Posterior cingulate gyrus (tissue), 11 donors: Measurements from ENCODE around the gene MCRIP2.

Experiments used
- DNase-seq, 10 donors: peaks; one replicate each; pipeline versions ENCODE4 v3.0.0 to v3.0.0-alpha.2; 2020 to 2021; ENCODE audit warnings: mixed read lengths in 3 of 10
- intact Hi-C: fragments of 100-400 bp; cut with DNase I; formaldehyde crosslinking; loops from one replicate; pipeline ENCODE4 v1.15.1; 2023

The MCRIP2 gene

DNA sequence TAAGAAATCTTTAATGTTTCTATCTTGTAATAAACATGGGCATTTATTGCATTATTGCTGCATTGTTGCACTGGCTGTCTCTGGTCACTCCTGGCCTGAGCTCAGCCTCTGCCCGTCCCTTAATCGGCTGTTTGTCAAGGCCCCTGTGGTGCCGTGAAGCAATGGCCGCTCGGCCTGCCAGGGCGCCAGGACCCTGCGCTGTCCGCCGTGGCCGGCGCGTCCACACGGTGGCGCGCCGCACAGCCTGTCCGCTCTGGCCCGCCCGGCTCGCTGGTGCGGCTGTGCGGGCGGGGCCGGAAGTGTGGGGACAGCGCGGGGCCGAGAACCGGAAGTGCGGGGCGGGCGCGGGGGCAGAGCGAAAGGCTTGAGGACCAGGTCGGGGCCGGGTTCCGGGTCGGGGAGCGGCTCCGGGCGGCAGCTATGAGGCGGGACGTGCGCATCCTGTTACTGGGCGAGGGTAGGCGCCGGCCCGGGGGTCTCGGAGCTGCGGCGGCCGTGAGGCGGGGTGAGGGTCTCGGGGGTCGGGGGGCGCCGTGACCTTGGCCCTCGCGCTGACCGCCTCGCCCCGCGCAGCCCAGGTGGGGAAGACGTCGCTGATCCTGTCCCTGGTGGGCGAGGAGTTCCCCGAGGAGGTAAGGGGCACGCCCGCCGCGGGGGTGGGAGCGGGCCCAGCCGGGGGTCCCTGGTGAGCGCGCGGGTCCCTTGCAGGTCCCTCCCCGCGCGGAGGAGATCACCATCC, 26.3 kb downstream of the MCRIP2 start, which contains the start of gene RHOT2:
RHOT2 (plus strand) TSS at position 353 of the 739 bp plus-strand sequence; CDS start at position 421, 68 bp downstream.
- intact Hi-C loops: no loop called here
- DNase-seq: peak; percentile 87 to 99 (median 94)

DNA sequence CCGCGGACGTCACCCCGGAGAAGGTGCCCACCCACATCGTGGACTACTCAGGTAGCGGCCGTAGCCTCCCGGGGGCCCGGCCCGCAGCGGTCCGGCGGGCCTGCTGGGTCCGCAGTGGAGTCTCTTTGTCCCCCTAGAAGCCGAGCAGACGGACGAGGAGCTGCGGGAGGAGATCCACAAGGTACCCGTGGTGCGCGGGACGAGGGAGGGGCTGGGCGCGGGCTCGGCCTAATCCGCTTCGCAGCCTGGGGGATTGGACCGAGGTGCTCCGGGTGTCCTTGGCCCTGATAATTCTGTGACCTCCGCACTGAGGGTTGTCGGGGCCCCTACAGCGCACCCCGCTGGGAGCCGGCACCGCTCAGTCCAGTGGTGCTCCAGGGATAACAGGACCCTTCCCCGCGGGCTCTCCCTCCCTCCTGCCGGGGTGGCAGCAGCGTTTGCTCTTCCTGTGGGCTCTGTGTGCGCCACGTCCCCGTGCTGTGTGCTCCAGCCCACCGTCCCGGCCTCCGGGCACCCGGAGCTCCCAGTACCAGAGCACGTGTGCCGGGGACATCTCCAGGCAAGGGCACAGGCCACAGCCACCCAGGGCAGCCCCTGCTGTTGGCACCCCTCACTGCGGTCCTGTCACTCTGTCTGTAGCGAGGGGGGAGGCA, 27.0 kb downstream of the MCRIP2 start:
- intact Hi-C loops: no loop called here
- no peak for DNase-seq

DNA sequence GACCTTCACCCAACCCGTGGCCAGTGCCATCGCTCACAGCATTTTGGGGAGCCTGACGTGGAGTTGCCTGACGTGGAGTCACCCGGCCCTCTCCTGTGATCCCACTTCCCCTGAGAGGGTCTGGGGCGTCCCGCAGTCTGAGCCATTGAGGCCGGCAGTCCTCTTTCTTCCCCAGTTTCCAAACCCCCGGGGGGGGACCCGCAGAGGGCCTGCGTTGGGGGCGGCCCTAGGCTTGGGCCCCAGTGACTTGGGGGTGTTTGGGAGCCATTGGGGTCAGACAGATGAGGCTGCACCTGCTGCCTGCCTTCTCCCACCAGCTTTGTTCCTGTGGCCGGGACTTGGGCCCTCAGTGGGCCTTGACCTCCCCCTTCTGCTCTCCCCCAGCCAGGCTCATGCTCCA, 28.0 kb downstream of the MCRIP2 start:
- no peak for DNase-seq
- intact Hi-C loops: no loop called here

DNA sequence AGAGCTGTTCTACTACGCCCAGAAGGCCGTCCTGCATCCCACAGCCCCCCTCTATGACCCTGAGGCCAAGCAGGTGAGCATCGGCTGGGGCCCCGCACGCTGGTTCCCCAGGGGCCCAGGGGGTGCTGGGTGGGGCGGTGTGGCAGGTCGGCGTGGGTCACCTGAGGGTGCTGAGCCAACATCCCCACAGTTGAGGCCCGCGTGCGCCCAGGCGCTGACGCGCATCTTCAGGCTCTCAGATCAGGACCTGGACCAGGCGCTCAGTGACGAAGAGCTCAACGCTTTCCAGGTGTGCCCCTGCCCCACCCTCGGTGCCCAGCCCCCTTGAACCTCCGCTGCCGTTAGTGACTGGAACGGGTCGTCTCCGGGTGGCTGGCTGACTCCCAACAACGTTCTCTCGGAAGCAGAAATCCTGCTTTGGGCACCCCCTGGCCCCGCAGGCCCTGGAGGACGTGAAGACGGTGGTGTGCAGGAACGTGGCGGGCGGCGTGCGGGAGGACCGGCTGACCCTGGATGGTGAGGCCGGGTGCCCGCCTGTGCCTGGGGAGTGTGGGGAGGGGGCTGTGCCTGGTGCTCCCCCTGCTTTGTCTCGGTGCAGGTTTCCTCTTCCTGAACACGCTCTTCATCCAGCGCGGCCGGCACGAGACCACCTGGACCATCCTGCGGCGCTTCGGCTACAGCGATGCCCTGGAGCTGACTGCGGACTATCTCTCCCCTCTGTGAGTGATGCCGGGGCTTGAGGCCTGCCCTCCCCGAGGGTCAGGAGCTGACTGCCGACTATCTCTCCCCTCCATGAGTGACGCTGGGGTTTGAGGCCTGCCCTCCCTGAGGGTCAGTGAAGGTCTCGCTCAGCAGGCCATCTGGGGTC, 29.1 kb downstream of the MCRIP2 start:
- intact Hi-C loops: no loop called here
- DNase-seq: no peak

DNA sequence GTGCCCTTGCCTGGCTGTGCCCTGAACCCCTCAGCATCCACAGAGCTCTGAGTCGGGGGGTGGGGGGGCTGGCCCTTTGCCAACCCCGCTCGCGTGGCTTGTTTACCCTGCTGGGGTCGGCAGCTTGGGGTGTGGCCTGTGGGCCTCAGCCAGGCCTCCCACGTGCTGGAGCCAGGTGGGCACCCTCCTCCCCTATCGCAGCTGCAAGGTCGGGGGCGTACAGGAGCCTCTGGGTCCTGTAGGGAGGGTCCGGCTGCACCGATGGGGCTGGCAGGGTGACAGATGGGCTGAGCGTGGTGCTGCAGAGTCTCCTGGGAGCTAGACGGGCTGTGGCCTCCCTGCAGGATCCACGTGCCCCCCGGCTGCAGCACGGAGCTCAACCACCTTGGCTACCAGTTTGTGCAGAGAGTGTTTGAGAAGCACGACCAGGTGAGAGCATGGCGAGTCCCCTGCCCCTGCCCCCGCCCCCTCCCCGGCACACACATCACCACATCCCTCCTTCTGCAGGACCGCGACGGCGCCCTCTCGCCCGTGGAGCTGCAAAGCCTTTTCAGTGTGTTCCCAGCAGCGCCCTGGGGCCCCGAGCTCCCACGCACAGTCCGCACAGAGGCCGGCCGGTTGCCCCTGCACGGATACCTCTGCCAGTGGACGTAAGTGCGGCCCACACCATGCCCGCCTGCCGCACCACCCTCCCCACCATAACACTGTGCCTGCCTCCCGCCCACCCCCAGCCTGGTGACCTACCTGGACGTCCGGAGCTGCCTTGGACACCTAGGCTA, 29.9 kb downstream of the MCRIP2 start:
- DNase-seq: no peak
- intact Hi-C loops: no loop called here

DNA sequence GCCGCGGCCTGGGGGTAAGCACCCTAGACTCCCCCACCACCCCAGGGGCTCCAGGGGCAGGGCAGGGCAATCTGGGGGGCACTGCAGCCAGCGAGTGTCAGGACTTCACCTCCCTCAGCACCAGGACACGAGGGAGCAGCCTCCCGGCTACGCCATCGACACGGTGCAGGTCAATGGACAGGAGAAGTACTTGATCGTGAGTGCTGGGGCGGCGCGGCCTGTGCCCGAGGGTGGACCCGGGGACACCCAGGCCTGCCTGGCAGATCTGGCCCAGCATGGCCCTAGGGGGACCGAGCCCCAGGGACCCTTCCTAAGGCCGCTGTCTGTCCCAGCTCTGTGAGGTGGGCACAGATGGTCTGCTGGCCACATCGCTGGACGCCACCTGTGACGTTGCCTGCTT, 30.7 kb downstream of the MCRIP2 start:
- intact Hi-C loops: no loop called here
- DNase-seq: no peak

DNA sequence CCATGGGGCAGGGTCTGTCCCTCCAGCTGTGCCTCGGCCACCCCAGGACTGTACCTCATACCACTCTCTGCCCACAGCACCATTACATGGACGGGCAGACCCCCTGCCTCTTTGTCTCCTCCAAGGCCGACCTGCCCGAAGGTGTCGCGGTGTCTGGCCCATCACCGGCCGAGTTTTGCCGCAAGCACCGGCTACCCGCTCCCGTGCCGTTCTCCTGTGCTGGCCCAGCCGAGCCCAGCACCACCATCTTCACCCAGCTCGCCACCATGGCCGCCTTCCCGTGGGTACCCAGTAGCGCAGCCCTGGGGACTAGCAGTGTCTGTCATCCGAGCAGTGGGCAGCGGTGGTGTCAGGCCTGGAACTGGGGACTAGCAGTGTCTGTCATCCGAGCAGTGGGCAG, 31.2 kb downstream of the MCRIP2 start:
- DNase-seq: no peak
- intact Hi-C loops: no loop called here

DNA sequence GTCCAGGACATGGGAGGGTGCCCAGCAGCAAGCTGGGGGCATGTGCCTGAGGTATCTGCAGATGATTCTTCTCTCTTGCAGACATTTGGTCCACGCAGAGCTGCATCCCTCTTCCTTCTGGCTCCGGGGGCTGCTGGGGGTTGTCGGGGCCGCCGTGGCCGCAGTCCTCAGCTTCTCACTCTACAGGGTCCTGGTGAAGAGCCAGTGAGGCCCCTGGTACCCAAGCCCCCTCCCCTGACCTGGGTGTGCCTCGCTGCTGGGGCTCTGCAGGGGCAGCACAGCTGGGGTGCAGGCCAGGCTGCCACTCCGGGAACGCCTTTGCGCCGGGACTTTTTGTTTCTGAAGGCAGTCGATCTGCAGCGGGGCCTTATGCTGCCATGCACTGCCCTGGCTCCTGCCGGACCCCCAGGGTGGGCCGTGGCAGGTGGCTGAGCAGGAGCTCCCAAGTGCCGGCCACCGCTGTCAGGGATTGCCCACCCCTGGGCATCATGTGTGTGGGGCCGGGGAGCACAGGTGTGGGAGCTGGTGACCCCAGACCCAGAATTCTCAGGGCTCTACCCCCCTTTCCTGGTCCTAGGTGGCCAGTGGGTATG, 31.9 kb downstream of the MCRIP2 start:
- intact Hi-C loops: no loop called here
- DNase-seq: no peak

DNA sequence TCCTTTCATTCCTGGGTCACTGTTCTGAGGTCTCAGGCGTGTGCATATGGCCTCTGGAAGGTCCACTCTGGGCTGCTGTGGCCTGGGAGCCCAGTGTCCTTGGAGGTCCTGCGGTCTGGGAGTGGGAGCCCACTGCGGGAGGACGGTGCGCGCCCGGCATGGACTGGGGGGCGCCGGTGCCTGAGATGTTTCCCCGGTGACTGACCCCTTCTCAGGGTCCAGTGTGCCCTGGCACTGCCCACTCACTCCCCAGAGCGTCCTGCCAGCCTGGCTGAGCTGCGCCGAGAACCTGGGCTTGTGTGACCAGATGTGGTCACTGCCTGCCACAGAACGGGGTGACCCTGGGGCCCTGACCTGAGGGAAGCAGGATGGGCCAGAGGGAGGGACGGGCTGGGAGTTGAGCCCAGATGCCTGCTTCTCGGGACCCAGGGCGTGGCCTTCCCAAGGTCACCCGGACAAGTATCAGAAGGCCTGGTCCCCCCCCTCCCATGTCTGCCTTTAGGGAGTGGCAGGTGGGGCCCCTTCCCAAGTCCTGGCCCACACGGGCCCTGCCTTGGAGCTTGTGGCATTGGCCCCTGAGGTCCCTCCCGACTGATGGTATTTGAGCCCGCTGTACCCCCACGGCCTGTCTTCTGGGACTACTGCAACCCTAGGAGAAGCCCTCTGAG, 32.7 kb downstream of the MCRIP2 start:
- DNase-seq: no peak
- intact Hi-C loops: no loop called here

DNA sequence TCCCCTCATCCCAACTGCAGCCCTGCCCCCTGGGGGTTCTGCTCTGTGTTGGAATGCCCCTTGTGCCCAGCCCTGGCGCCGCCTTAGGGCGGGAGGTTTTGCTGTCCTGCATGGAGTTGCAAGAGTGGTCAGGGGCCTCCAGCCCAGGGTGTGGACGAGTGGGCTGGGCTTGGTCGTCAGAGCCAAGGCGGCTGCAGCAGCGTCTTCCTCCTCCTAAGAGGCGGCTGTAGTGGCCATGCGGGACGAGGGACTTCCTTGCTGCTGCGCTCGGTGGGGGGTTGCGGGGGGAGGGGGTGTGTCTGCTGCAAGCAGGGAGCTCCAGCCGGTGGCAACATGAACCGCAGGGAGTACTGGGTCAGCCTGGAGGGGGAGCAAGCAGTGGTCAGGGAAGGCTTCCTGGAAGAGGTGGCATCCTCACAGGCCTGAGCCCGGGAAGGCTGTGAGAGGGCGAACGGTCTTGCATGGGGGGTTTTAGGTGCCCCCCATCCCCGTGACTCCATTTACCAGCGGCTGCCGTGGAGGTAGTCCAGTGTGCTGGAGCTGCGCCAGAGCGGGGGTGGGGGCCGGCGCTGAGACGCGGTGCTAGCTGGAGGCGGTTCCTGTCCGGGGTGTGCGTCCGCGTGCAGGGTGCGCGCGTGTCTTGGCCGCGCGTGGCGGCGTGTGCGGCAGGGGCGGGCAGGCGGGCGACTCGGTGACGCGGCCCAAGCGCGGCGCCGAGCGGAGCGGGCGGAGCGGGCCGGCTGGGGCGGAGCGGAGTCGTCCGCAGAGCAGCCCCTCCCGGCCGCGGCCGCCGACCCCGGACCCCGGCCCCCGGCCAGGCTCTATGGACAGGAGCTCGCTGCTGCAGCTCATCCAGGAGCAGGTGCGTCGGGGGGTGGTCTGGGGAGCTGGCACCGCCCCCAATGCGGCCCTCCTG, 33.6 kb downstream of the MCRIP2 start, which contains the start of gene RHBDL1:
RHBDL1 (plus strand) TSS at position 704 of the 916 bp plus-strand sequence; CDS start at position 824, 120 bp downstream.
- DNase-seq: peak in 9 of 10 donors; percentile 45 to 94 (median 60)
- intact Hi-C loops: no loop called here

DNA sequence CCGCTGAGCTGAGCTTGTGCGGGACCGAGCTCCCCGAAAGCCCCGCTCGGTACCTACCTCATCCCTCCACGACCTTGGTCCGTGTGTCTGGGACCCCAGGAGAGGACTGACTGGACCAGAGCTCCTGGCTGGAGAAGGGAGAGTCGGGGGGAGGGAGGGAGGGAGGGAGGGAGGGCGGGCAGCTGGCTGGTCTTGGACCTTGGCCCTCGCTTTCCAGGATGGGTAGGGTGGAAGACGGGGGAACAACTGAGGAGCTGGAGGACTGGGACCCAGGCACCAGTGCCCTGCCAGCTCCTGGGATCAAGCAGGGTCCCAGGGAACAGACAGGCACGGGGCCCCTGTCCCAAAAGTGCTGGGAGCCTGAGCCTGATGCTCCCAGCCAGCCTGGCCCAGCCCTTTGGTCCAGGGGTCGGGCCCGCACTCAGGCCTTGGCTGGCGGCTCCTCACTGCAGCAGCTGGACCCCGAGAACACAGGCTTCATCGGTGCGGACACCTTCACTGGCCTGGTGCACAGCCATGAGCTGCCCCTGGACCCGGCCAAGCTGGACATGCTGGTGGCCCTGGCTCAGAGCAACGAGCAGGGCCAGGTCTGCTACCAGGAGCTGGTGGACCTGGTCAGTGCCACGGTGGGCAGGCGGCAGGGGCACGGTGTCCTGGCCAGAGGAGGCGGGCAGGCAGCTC, 34.4 kb downstream of the MCRIP2 start:
- no peak for DNase-seq
- intact Hi-C loops: no loop called here

DNA sequence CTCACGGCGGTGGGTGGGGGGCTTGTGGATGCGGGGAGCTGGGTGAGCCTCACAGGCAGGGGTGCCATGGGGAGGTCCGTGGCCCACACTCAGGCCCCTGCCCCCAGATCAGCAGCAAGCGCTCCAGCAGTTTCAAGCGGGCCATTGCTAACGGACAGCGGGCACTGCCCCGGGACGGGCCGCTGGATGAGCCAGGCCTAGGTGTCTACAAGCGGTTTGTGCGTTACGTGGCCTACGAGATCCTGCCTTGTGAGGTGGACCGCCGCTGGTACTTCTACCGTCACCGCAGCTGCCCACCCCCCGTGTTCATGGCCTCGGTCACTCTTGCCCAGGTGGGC, 34.9 kb downstream of the MCRIP2 start:
- intact Hi-C loops: no loop called here
- no peak for DNase-seq

DNA sequence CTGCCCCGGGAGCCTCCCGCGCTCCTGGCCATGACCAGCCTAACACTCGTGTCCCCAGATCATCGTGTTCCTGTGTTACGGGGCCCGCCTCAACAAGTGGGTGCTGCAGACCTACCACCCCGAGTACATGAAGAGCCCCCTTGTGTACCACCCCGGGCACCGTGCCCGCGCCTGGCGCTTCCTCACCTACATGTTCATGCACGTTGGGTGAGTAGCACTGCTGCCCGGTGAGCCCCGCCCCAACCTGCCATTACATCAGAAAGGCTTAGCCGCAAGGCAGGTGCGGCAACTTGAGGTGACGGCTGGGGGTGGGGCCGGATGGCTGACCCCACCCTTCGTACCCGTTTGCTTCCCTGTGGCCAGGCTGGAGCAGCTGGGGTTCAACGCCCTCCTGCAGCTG, 35.3 kb downstream of the MCRIP2 start:
- intact Hi-C loops: no loop called here
- DNase-seq: peak in 1 of 10 donors; percentile 69

DNA sequence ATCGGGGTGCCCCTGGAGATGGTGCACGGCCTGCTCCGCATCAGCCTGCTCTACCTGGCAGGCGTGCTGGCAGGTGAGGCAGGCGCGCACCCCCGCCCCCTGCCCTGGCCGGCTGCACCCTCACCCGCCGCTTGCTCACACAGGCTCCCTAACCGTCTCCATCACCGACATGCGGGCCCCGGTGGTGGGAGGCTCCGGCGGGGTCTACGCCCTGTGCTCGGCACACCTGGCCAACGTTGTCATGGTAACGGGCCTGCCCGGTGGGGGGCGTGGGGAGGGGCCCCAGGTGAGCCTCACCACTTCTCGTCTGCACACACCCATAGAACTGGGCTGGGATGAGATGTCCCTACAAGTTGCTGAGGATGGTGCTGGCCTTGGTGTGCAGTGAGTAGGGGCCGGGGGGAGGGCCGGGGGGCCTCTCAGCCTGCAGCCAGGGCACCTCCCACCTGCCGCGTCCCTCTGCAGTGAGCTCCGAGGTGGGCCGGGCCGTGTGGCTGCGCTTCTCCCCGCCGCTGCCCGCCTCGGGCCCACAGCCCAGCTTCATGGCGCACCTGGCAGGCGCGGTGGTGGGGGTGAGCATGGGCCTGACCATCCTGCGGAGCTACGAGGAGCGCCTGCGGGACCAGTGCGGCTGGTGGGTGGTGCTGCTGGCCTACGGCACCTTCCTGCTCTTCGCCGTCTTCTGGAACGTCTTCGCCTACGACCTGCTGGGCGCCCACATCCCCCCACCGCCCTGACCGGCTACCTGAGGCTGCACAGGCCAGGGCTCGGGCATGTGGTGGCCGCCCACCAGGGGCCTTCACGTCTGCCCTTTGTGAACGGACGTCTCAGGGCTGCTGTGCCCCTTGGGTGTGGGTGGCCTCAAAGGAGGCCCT, 35.9 kb downstream of the MCRIP2 start:
- no peak for DNase-seq
- intact Hi-C loops: no loop called here

DNA sequence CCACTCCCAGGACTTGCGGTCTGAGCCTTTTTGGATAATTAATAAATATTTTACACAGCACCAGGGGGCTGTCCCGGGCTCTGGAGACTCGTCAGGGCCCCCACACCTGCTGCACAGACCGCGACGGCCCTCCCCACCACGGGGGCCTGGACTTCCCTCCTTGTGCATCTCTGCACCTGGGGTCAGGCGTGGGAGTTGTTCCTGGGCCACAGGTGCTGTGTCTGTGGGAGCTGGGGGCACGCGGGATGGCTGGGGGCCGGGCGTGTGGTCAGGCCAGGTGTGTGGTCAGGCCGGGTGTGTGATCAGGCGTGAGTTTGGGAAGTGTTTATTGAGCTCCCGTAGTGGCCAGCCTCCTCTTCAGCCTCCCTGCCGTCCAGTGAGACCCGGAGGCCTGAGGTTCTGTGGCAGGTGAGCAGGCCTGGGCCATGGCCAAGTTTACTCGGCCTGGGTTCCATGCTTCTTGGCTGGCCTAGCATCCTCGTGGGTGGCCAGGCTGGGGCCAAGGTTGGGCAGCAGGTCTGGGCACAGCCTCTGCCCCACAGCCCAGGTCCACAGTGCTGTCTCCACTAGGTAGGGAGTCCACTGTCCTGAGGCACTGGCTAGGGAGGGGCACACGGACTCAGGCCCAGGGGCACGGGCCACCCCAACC, 36.7 kb downstream of the MCRIP2 start:
- intact Hi-C loops: no loop called here

More for the DNA sequence above, 36.7 kb downstream of the MCRIP2 start:
- no peak for DNase-seq
